Uterus (tissue), 4 donors: Measurements from ENCODE around the gene NDN. TPM values are rescaled to one million over a fixed set of nuclear protein-coding genes. Genes with fewer than 3 reads are reported as not detected.

ENCODE experiments used
- DNase-seq, 2 donors: peaks; one replicate each; pipeline ENCODE4 v3.0.0-alpha.2; 2019 to 2020
- H3K27ac ChIP-seq, 2 donors: fragments of 200-600 bp; sonication (generic); 1 replicate in 1 of 2; 2 replicates in 1 of 2; pipeline ENCODE4 v1.5.1; 2016 to 2018
- H3K27me3 ChIP-seq, 2 donors: fragments of 200-600 bp; sonication (generic); one replicate each; pipeline ENCODE4 v1.5.1; 2018 to 2019; ENCODE audit warnings: control low read depth in 1 of 2
- H3K36me3 ChIP-seq, 2 donors: fragments of 200-600 bp; sonication (generic); one replicate each; pipeline ENCODE4 v1.5.1; 2019; ENCODE audit warnings: control low read depth in 1 of 2
- H3K4me1 ChIP-seq, 2 donors: fragments of 200-600 bp; sonication (generic); one replicate each; pipeline ENCODE4 v1.5.1; 2018 to 2019; ENCODE audit warnings: control low read depth in 1 of 2
- H3K4me3 ChIP-seq, 2 donors: fragments of 200-600 bp; sonication (generic); 1 replicate in 1 of 2; 2 replicates in 1 of 2; pipeline ENCODE4 v1.5.1; 2018 to 2019; ENCODE audit warnings: mild to moderate bottlenecking in 1 of 2
- H3K9me3 ChIP-seq, 2 donors: fragments of 200-600 bp; sonication (generic); one replicate each; pipeline ENCODE4 v1.5.1; 2019; ENCODE audit warnings: control low read depth in 1 of 2
- CTCF ChIP-seq, 4 experiments: fragments of 200-600 bp in 2 of 4; fragments of 450-650 bp in 2 of 4; sonication (generic) in 2 of 4; IDR thresholded peaks; one replicate each; pipeline ENCODE4 v1.5.1; 2016 to 2019; ENCODE audit warnings: antibody characterized with exemption in 4 of 4, mild to moderate bottlenecking in 2 of 4, moderate library complexity in 1 of 4
- POLR2A ChIP-seq, 2 donors: fragments of 450-650 bp; IDR thresholded peaks; one replicate each; pipeline ENCODE4 v1.6.1; 2016; ENCODE audit warnings: antibody characterized with exemption in 2 of 2, mild to moderate bottlenecking in 1 of 2, moderate library complexity in 1 of 2
- intact Hi-C: fragments of 100-400 bp; cut with DNase I; formaldehyde crosslinking; loops from one replicate; pipeline ENCODE4 v1.15.1; 2023; ENCODE audit warnings: low total_unique reads
- total RNA-seq, 4 donors: library from RNA; depleted of rRNA in 3 of 4; stranded (reverse); fragments of >200 nt in 3 of 4; gene quantifications; one replicate each; pipeline versions ENCODE4 v1.1.0 to v1.2.4, GENCODE V29; 2014 to 2023
- donor health status: DM: yes; HTN: yes; CAD: no.

NDN gene
- total RNA-seq, 4 donors from 2014 or later: 64.6 to 166 (median 80.5) TPM

GRCh38 chr15:23695282-23695681 lies 8.2 kb upstream of the NDN start:
- no peak for DNase-seq
- no peak overlapping the region for H3K4me3 ChIP-seq
- no peaks in the 10 kb centered on the region for H3K27me3 ChIP-seq
- no peaks in the 10 kb centered on the region for H3K9me3 ChIP-seq
- no peak overlapping the region for H3K27ac ChIP-seq
- TF ChIP-seq POLR2A (IDR thresholded peaks at IDR 0.05) (no peak), CTCF (IDR thresholded peaks at IDR 0.05) (no peak)
- H3K4me1 ChIP-seq: no peaks in the 10 kb centered on the region
- intact Hi-C loops: no loop called here
- H3K36me3 ChIP-seq: no peaks in the 10 kb centered on the region

- H3K27ac ChIP-seq: no peak overlapping the region
- TF ChIP-seq CTCF (IDR thresholded peaks at IDR 0.05) (no peak), POLR2A (IDR thresholded peaks at IDR 0.05) (no peak)
- DNase-seq: no peak
Observed at GRCh38 chr15:23694592-23694991, 7.5 kb upstream of the NDN start.

GRCh38 chr15:23690450-23690852 lies 3.3 kb upstream of the NDN start:
- no peaks in the 10 kb centered on the region for H3K4me1 ChIP-seq
- H3K27ac ChIP-seq: peak overlapping the region; percentile 55 to 61
- H3K27me3 ChIP-seq: no peaks in the 10 kb centered on the region
- H3K4me3 ChIP-seq: no peak overlapping the region
- TF ChIP-seq POLR2A (IDR thresholded peaks at IDR 0.05) (no peak), CTCF (IDR thresholded peaks at IDR 0.05) (no peak)
- peak; percentile 83 to 87 for DNase-seq
- no peaks in the 10 kb centered on the region for H3K9me3 ChIP-seq
- intact Hi-C loops: no loop called here
- H3K36me3 ChIP-seq: no peaks in the 10 kb centered on the region

More at GRCh38 chr15:23694592-23694991, 7.5 kb upstream of the NDN start:
- Histone ChIP-seq H3K4me1 (no peaks in the 10 kb centered on the region), H3K4me3 (no peak overlapping the region), H3K36me3 (no peaks in the 10 kb centered on the region), H3K27me3 (no peaks in the 10 kb centered on the region), H3K9me3 (no peaks in the 10 kb centered on the region)
- intact Hi-C loops: no loop called here

GRCh38 chr15:23690015-23690414 lies 2.9 kb upstream of the NDN start:
- intact Hi-C loops: no loop called here
- Histone ChIP-seq H3K36me3 (no peaks in the 10 kb centered on the region), H3K27ac (peak overlapping the region; percentile 55 to 61), H3K9me3 (no peaks in the 10 kb centered on the region), H3K4me3 (no peak overlapping the region), H3K27me3 (no peaks in the 10 kb centered on the region), H3K4me1 (no peaks in the 10 kb centered on the region)
- peak; percentile 36 to 47 for DNase-seq
- TF ChIP-seq CTCF (IDR thresholded peaks at IDR 0.05) (no peak), POLR2A (IDR thresholded peaks at IDR 0.05) (no peak)

- Histone ChIP-seq H3K27me3 (no peaks in the 10 kb centered on the region), H3K9me3 (no peaks in the 10 kb centered on the region), H3K4me1 (no peaks in the 10 kb centered on the region), H3K27ac (peak overlapping the region in 1 of 2 donors; percentile 57), H3K36me3 (no peaks in the 10 kb centered on the region), H3K4me3 (peak overlapping the region; percentile 28 to 60)
- intact Hi-C loops: no loop called here
- no peak for DNase-seq
- TF ChIP-seq POLR2A (IDR thresholded peaks at IDR 0.05) (no peak), CTCF (IDR thresholded peaks at IDR 0.05) (no peak)
Observed at GRCh38 chr15:23686466-23687142, 501 bp downstream of the NDN start.
